Ishikawa (cell line): Measurements from ENCODE around the gene CMTR1.

Experiments
- CEBPB ChIP-seq: IDR thresholded peaks from 2 replicates; pipeline ENCODE4 v1.6.1; 2012
- EGR1 ChIP-seq: IDR thresholded peaks from 2 replicates; pipeline ENCODE4 v1.6.1; 2012
- EP300 ChIP-seq: IDR thresholded peaks from 2 replicates; pipeline ENCODE4 v1.6.1; 2012; ENCODE audit warnings: borderline replicate concordance
- RAD21 ChIP-seq: IDR thresholded peaks from 2 replicates; pipeline ENCODE4 v1.6.1; 2012; ENCODE audit warnings: low read depth
- REST ChIP-seq: IDR thresholded peaks from 2 replicates; pipeline ENCODE4 v1.6.1; 2012; ENCODE audit warnings: low read depth, mild to moderate bottlenecking
- ZBTB7A ChIP-seq: IDR thresholded peaks from 2 replicates; pipeline ENCODE4 v1.6.1; 2012; ENCODE audit warnings: low read depth

- no peak for TF ChIP-seq RAD21
- no peak for TF ChIP-seq ZBTB7A
- TF ChIP-seq REST = no peak
- no peak for TF ChIP-seq CEBPB
- no peak for TF ChIP-seq EP300
- TF ChIP-seq EGR1 = no peak
Observed at GRCh38 chr6:37442416-37443215, 9.6 kb downstream of the CMTR1 start.
